NOMO-1 (cell line): ENCODE data around the gene ZNF827.
"Not testable (repeated sequence)": the region's sequence is repeated elsewhere in the genome, so short reads cannot be mapped to it uniquely, and the experiment has no call there.

Experiments used
- DNase-seq, 2 experiments: peaks; one replicate each; lab custom pipeline; 2025; ENCODE audit not compliant: unreplicated experiment in 2 of 2; lab: John Stamatoyannopoulos, UW

Gene ZNF827

GRCh38 chr4:145866991-145867390, 71.6 kb downstream of the ZNF827 start:
- DNase-seq, result no peak

GRCh38 chr4:145865274-145865941, 73.2 kb downstream of the ZNF827 start:
- no peak for DNase-seq

GRCh38 chr4:145863191-145863590, 75.4 kb downstream of the ZNF827 start:
- no peak for DNase-seq

- no peak for DNase-seq
Measured at GRCh38 chr4:145861336-145862318, 77.0 kb downstream of the ZNF827 start.

GRCh38 chr4:145860897-145861296, 77.7 kb downstream of the ZNF827 start:
- DNase-seq, result no peak

GRCh38 chr4:145860446-145860845, 78.2 kb downstream of the ZNF827 start:
- no peak for DNase-seq

GRCh38 chr4:145859926-145860325, 78.7 kb downstream of the ZNF827 start:
- no peak for DNase-seq

- no peak for DNase-seq
Measured at GRCh38 chr4:145859426-145859825, 79.2 kb downstream of the ZNF827 start.

GRCh38 chr4:145852256-145852839, 86.3 kb downstream of the ZNF827 start:
- DNase-seq, result no peak

- no peak for DNase-seq
Measured at GRCh38 chr4:145851511-145852201, 87.0 kb downstream of the ZNF827 start.

- DNase-seq, result no peak
Measured at GRCh38 chr4:145847764-145848163, 90.9 kb downstream of the ZNF827 start.

- DNase-seq, result no peak
Measured at GRCh38 chr4:145845118-145845517, 93.5 kb downstream of the ZNF827 start.

GRCh38 chr4:145843639-145844038, 95.0 kb downstream of the ZNF827 start:
- peak in 1 of 2 experiments; percentile 12 for DNase-seq

GRCh38 chr4:145843148-145843547, 95.5 kb downstream of the ZNF827 start:
- no peak for DNase-seq

GRCh38 chr4:145842224-145842887, 96.3 kb downstream of the ZNF827 start:
- DNase-seq, result no peak

- no peak for DNase-seq
Measured at GRCh38 chr4:145840801-145841200, 97.8 kb downstream of the ZNF827 start.

- DNase-seq, result peak in 1 of 2 experiments; percentile 19
Measured at GRCh38 chr4:145840162-145840768, 98.4 kb downstream of the ZNF827 start.

- DNase-seq, result no peak
Measured at GRCh38 chr4:145839151-145839550, 99.5 kb downstream of the ZNF827 start.

GRCh38 chr4:145832384-145832783, 106.2 kb downstream of the ZNF827 start:
- not testable (repeated sequence) for DNase-seq

- peak; percentile 23 to 79 for DNase-seq
Measured at GRCh38 chr4:145830699-145831098, 107.9 kb downstream of the ZNF827 start.
